ENCODE measurements around the gene SNPH. TPM values are rescaled to one million over a fixed set of nuclear protein-coding genes. Genes with fewer than 3 reads are reported as not detected.

SNPH gene
- total RNA-seq, 1 donor = 9.4 TPM

DNA sequence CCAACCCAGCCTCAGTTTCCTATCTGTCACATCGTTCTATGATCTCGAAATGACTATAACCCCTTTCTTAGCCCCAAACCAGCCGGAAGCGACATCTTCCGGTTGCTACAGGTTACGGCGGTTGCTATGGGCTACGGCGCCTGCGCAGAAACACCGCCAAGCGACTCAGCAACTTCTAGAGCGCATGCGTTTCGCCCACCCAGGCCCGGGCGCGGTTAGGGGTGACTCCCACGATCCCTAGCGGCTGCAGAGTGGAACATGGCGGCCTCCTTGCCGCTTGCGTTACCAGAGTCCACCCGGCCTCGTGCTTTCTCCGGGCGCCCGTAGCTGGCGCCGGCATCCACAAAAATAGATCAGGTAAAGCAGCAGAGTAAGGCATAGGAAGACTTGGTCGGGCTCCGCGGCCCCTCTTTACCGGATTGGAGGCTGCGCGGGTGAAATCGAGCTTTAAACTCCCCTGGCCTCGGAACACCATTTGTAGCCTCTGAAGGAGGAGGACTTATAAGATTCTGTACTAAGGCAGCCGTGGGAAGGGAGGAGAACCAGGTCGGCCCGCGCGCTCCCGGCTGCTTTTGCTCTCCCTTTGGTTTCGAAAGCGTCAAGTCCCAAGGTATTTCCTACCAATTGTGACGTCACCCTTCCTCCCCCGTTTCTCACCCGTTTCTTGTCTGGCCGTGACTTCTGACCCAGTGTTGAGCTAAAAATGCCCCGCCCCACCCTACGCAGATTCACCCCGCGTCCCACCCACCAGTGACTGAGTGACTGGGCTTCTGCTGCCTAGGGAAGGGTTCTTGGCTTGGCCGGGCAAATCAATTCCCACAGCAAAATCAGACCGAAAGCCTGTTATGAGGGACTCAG is 59.3 kb downstream of the SNPH start:
- Histone ChIP-seq H3K4me1 (ENCODE audit: insufficient read depth, low read length) (peaks cover 54% of the 10 kb centered on the region), H3K27ac (ENCODE audit: low read depth, low read length) (peak overlapping the region; percentile 100), H3K4me2 (ENCODE audit: insufficient read depth, low read length) (peak overlapping the region; percentile 95), H3K36me3 (ENCODE audit: insufficient read depth, low read length) (no peaks in the 10 kb centered on the region), H3K9me3 (ENCODE audit: low read depth, low read length) (no peaks in the 10 kb centered on the region), H4K20me1 (ENCODE audit: insufficient read depth, low read length) (peaks cover 17% of the 10 kb centered on the region), H3K79me2 (ENCODE audit: insufficient read depth, low read length) (peaks cover 40% of the 10 kb centered on the region), H3K4me3 (ENCODE audit: insufficient read depth, low read length) (peak overlapping the region; percentile 91), H3K27me3 (ENCODE audit: insufficient read depth, low read length) (no peaks in the 10 kb centered on the region), H2AFZ (ENCODE audit: low read length) (peak overlapping the region; percentile 69)
- TF ChIP-seq, protein P1, sequence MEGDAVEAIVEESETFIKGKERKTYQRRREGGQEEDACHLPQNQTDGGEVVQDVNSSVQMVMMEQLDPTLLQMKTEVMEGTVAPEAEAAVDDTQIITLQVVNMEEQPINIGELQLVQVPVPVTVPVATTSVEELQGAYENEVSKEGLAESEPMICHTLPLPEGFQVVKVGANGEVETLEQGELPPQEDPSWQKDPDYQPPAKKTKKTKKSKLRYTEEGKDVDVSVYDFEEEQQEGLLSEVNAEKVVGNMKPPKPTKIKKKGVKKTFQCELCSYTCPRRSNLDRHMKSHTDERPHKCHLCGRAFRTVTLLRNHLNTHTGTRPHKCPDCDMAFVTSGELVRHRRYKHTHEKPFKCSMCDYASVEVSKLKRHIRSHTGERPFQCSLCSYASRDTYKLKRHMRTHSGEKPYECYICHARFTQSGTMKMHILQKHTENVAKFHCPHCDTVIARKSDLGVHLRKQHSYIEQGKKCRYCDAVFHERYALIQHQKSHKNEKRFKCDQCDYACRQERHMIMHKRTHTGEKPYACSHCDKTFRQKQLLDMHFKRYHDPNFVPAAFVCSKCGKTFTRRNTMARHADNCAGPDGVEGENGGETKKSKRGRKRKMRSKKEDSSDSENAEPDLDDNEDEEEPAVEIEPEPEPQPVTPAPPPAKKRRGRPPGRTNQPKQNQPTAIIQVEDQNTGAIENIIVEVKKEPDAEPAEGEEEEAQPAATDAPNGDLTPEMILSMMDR (IDR thresholded peaks at IDR 0.05; ENCODE audit: extremely low read depth, low read depth, low read length) = no peak
- DNase-seq (ENCODE audit: insufficient read length, low spot score, missing footprints) = peak; percentile 99

DNA sequence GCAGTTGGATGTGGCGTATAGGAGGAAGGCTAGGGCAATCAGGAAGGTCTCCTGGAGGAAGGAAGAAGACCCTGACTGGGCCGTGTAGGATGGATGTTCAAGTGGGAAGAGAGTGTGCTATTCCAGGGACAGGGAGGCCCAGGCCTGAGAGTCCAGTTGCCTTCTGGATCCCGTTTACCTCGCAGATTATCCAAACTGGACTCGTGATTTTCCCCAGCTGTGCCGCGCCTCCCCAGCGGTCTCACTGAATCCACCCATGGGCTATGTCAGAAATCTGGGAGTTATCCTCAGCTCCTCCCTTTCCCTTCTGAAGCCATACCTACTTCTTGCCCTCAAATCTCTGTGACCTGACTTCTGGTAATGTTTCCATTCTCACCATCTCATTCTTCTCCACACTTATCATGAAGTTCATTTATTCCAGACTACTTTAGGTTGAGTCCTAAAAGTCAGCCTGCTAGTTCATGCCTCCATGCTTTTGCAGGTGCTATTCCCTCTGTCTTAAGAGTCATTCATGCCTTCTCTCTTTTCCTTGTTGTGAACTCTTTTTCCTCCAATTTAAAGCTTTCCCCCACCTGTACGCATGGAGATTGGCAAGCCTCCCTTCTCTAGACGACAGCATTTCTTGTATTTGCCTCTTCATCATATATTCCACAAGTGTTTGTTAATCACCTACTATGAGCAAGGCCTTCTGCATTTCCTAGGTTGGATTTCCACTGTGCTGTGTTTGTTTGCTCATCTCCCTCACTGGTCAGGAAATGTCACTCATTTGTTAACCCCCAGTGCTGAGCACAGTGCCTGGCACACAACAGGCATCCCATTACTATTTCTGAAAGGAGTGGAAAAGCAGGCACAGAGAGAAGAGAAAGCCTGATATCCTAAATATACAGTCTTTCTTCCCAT is 60.2 kb downstream of the SNPH start:
- TF ChIP-seq, protein P1 (IDR thresholded peaks at IDR 0.05; ENCODE audit: extremely low read depth, low read depth, low read length) = no peak
- Histone ChIP-seq H3K4me1 (ENCODE audit: insufficient read depth, low read length) (peaks cover 54% of the 10 kb centered on the region), H4K20me1 (ENCODE audit: insufficient read depth, low read length) (peaks cover 20% of the 10 kb centered on the region), H3K27ac (ENCODE audit: low read depth, low read length) (peak overlapping the region; percentile 100), H3K4me3 (ENCODE audit: insufficient read depth, low read length) (peak overlapping the region; percentile 91), H3K79me2 (ENCODE audit: insufficient read depth, low read length) (peaks cover 48% of the 10 kb centered on the region), H3K9me3 (ENCODE audit: low read depth, low read length) (no peaks in the 10 kb centered on the region), H3K27me3 (ENCODE audit: insufficient read depth, low read length) (no peaks in the 10 kb centered on the region), H3K36me3 (ENCODE audit: insufficient read depth, low read length) (no peaks in the 10 kb centered on the region), H2AFZ (ENCODE audit: low read length) (peak overlapping the region; percentile 52), H3K4me2 (ENCODE audit: insufficient read depth, low read length) (peak overlapping the region; percentile 95)
- peak; percentile 69 for DNase-seq (ENCODE audit: insufficient read length, low spot score, missing footprints)

DNA sequence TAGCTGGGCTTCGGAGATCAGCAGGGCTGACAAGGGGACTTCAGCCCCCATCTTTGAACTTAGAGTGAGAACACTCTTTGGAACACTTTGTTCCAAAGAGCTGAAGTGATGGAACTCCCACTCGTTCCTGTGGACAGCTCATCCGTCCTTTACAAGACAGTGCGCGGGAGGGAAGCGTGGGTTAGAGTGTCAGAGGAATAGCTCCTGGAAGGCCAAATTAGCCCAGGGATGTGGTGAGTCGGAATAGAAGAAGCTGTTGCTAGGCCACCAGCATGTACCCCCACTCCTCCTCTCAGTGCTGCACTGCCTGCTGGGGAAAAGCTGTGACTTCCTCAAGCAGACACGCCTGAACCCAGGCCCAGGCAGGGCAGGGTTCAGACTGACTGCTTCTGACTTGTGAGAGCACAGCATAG is 61.2 kb downstream of the SNPH start:
- H3K36me3 ChIP-seq (ENCODE audit: insufficient read depth, low read length) = peaks cover under 1% of the 10 kb centered on the region
- TF ChIP-seq, protein P1 (IDR thresholded peaks at IDR 0.05; ENCODE audit: extremely low read depth, low read depth, low read length) = no peak
- H4K20me1 ChIP-seq (ENCODE audit: insufficient read depth, low read length) = peaks cover 25% of the 10 kb centered on the region
- peak; percentile 81 for DNase-seq (ENCODE audit: insufficient read length, low spot score, missing footprints)
- no peaks in the 10 kb centered on the region for H3K9me3 ChIP-seq (ENCODE audit: low read depth, low read length)
- H3K4me3 ChIP-seq (ENCODE audit: insufficient read depth, low read length) = peak overlapping the region; percentile 91
- H3K27me3 ChIP-seq (ENCODE audit: insufficient read depth, low read length) = no peaks in the 10 kb centered on the region
- H3K27ac ChIP-seq (ENCODE audit: low read depth, low read length) = peak overlapping the region; percentile 100
- peak overlapping the region; percentile 95 for H3K4me2 ChIP-seq (ENCODE audit: insufficient read depth, low read length)
- peak overlapping the region; percentile 10 for H2AFZ ChIP-seq (ENCODE audit: low read length)
- peaks cover 52% of the 10 kb centered on the region for H3K4me1 ChIP-seq (ENCODE audit: insufficient read depth, low read length)
- peaks cover 58% of the 10 kb centered on the region for H3K79me2 ChIP-seq (ENCODE audit: insufficient read depth, low read length)

Measured in osteoblast (primary cell).